HEK293 (cell line): ENCODE measurements around the gene DLG1.

Source experiments
- KLF16 ChIP-seq: fragments of 450-650 bp; formaldehyde crosslinking; IDR thresholded peaks from 2 replicates; pipeline ENCODE4 v1.5.1; 2017; ENCODE audit warnings: missing biosample characterization, missing genetic modification characterization
- TF ChIP-seq, protein P1 (sequence below): fragments of 450-650 bp; formaldehyde crosslinking; IDR thresholded peaks from 2 replicates; pipeline ENCODE4 v1.5.1; 2016; ENCODE audit warnings: missing biosample characterization, missing genetic modification characterization

- TF ChIP-seq, protein P1, sequence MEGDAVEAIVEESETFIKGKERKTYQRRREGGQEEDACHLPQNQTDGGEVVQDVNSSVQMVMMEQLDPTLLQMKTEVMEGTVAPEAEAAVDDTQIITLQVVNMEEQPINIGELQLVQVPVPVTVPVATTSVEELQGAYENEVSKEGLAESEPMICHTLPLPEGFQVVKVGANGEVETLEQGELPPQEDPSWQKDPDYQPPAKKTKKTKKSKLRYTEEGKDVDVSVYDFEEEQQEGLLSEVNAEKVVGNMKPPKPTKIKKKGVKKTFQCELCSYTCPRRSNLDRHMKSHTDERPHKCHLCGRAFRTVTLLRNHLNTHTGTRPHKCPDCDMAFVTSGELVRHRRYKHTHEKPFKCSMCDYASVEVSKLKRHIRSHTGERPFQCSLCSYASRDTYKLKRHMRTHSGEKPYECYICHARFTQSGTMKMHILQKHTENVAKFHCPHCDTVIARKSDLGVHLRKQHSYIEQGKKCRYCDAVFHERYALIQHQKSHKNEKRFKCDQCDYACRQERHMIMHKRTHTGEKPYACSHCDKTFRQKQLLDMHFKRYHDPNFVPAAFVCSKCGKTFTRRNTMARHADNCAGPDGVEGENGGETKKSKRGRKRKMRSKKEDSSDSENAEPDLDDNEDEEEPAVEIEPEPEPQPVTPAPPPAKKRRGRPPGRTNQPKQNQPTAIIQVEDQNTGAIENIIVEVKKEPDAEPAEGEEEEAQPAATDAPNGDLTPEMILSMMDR (tag by site-specific recombination) = no peak
- no peak for TF ChIP-seq KLF16 (tag by site-specific recombination)
Observed at GRCh38 chr3:197343656-197344408, 45.4 kb upstream of the DLG1 start.
